Stimulated activated memory B cell treated with anti-CD40 and anti-IgM and Interleukin-4, amounts not matched to agents 10 μg/mL and 1 μg/mL and 100 μg/mL, for 72 hours (primary cell): ENCODE measurements around the gene SPDL1.

ENCODE experiments used
- ATAC-seq: fragments of 150-1000 bp; cut with Tn5 transposase; 2 replicates; pipeline ENCODE4 v1.10.0; 2021
- H3K27ac Mint-ChIP-seq: one replicate; pipeline ENCODE4 v1.8.0; 2022; ENCODE audit warnings: mild to moderate bottlenecking, mixed read lengths
- H3K27me3 Mint-ChIP-seq: one replicate; pipeline ENCODE4 v1.8.0; 2022; ENCODE audit warnings: mixed read lengths
- H3K36me3 Mint-ChIP-seq: one replicate; pipeline ENCODE4 v1.8.0; 2022; ENCODE audit warnings: mixed read lengths
- H3K4me1 Mint-ChIP-seq: one replicate; pipeline ENCODE4 v1.8.0; 2022; ENCODE audit warnings: mixed read lengths
- H3K4me3 Mint-ChIP-seq: one replicate; pipeline ENCODE4 v1.8.0; 2022; ENCODE audit warnings: mild to moderate bottlenecking, moderate library complexity, mixed read lengths
- H3K9me3 Mint-ChIP-seq: one replicate; pipeline ENCODE4 v1.8.0; 2022; ENCODE audit warnings: mixed read lengths

Gene SPDL1

DNA sequence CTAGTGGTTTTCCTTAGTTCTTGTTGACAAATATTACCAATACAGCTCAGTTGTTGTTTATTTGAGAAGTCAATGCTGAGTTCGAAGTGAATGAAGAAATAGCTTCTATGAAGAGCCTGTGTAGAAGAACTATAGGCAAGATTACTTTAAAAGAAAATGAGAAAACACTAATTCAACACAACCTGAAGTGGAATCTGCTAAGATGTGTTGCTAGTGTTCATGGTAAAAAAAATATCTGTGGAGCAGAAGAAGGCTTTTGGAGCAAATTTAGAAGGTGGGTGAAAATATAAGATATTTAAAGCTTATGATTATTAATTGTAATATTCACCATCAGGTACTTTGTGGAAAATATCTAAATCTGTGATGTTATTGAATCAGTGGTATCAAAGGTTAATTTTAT is 51.0 kb downstream of the SPDL1 start:
- no peaks in the 10 kb centered on the region for H3K27me3 Mint-ChIP-seq
- ATAC-seq: no peak
- H3K36me3 Mint-ChIP-seq: peaks cover 17% of the 10 kb centered on the region
- H3K4me3 Mint-ChIP-seq: no peak overlapping the region
- peaks cover 7% of the 10 kb centered on the region for H3K9me3 Mint-ChIP-seq
- peaks cover 22% of the 10 kb centered on the region for H3K4me1 Mint-ChIP-seq
- H3K27ac Mint-ChIP-seq: no peak overlapping the region

DNA sequence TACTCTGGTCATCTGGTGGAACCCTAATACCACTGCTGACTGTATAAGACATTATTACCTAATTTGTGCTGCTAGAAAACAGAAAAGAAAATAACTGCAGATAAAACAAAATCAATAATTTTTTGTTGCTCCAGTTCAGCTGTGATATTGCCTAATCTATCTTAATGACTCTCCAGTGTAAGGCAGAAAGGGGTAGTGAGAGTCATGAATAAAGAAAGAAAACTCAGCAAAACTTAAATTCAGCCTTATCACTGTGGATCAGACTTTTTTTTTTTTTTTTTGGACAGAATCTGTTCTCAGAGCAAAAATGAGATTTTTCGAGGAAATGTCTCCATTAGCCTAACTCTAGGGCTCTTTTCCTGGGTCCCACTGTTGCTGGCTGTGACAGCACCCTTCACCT is 52.4 kb downstream of the SPDL1 start:
- Mint-ChIP-seq H3K4me1 (peaks cover 30% of the 10 kb centered on the region), H3K27me3 (no peaks in the 10 kb centered on the region), H3K9me3 (peaks cover 7% of the 10 kb centered on the region), H3K4me3 (peak overlapping the region; percentile 59), H3K36me3 (peaks cover 27% of the 10 kb centered on the region), H3K27ac (peak overlapping the region; percentile 93)
- no peak for ATAC-seq

DNA sequence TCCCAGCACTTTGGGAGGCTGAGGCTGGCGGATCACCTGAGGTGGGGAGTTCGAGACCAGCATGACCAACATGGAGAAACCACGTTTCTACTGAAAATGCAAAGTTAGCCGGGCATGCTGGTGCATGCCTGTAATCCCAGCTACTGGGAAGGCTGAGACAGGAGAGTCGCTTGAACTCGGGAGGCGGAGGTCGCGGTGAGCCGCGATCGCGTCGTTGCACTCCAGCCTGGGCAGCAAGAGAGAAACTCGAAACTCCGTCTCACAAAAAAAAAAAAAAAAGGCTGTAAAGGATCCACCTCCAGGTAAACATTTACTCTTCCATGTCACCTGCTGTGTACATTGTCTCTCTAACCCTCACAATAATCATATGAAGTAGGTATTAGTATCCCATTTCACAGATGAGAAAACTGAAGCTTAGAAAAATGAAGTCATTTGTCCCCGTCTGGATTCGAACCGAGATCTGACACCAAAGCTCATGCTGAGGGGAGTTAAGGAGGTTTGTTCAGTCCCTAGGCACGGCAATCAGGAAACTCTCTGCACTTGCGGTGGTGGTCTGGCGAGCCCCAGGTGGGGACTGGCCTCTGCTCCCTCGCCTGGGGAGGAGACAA is 53.0 kb downstream of the SPDL1 start:
- H3K27ac Mint-ChIP-seq: peak overlapping the region; percentile 93
- no peaks in the 10 kb centered on the region for H3K27me3 Mint-ChIP-seq
- peaks cover 7% of the 10 kb centered on the region for H3K9me3 Mint-ChIP-seq
- peaks cover 32% of the 10 kb centered on the region for H3K36me3 Mint-ChIP-seq
- peak overlapping the region; percentile 91 for H3K4me3 Mint-ChIP-seq
- peaks cover 36% of the 10 kb centered on the region for H3K4me1 Mint-ChIP-seq
- no peak for ATAC-seq

GRCh38 chr5:169637085-169637548 is 53.5 kb downstream of the SPDL1 start, which contains the start of gene DOCK2:
Gene DOCK2 (plus strand): TSS chr5:169637275. CDS start chr5:169637327, 52 bp downstream.
- Mint-ChIP-seq H3K4me3 (peak within 1 kb of the TSS; percentile 91), H3K27ac (peak within 1 kb of the TSS; percentile 93), H3K4me1 (peaks cover 42% of the 10 kb centered on the region), H3K9me3 (peaks cover 7% of the 10 kb centered on the region), H3K27me3 (no peaks in the 10 kb centered on the region), H3K36me3 (peaks cover 32% of the 10 kb centered on the region)
- ATAC-seq: peak; percentile 96

- H3K36me3 Mint-ChIP-seq: peaks cover 32% of the 10 kb centered on the region
- H3K27me3 Mint-ChIP-seq: no peaks in the 10 kb centered on the region
- H3K4me3 Mint-ChIP-seq: peak overlapping the region; percentile 91
- H3K9me3 Mint-ChIP-seq: peaks cover 7% of the 10 kb centered on the region
- peaks cover 44% of the 10 kb centered on the region for H3K4me1 Mint-ChIP-seq
- peak overlapping the region; percentile 93 for H3K27ac Mint-ChIP-seq
- peak; percentile 81 for ATAC-seq
Observed at GRCh38 chr5:169637549-169638121, 54.1 kb downstream of the SPDL1 start.

GRCh38 chr5:169641253-169641652 is 57.7 kb downstream of the SPDL1 start:
- Mint-ChIP-seq H3K4me1 (peaks cover 73% of the 10 kb centered on the region), H3K27ac (no peak overlapping the region)

DNA sequence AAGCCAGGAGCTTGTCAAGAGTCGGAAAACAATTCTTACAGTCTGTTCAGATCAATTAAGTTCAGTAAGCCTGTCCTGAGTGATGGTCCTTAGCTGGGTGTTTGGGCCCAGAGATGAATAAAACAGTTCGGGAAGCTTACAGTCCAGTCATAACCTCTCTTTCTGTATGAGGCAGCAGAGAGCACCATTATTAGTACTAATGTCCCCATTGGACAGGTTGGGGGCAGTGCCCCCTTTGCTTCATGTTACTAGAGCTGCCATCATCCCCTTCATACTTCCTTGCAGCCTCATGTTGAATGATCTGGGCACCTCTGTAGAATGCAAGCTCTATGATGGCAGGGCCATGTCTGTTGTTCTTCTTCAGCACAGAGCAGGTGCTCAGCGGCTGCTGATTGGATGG is 63.3 kb downstream of the SPDL1 start:
- Mint-ChIP-seq H3K4me3 (no peak overlapping the region), H3K4me1 (peaks cover 90% of the 10 kb centered on the region), H3K36me3 (peaks cover 41% of the 10 kb centered on the region), H3K27ac (no peak overlapping the region), H3K27me3 (no peaks in the 10 kb centered on the region), H3K9me3 (peaks cover 2% of the 10 kb centered on the region)
- ATAC-seq: peak; percentile 61

More at GRCh38 chr5:169641253-169641652, 57.7 kb downstream of the SPDL1 start:
- no peak for ATAC-seq
- no peaks in the 10 kb centered on the region for H3K27me3 Mint-ChIP-seq
- H3K9me3 Mint-ChIP-seq: peaks cover 7% of the 10 kb centered on the region
- no peak overlapping the region for H3K4me3 Mint-ChIP-seq
- H3K36me3 Mint-ChIP-seq: peaks cover 45% of the 10 kb centered on the region

GRCh38 chr5:169647566-169647965 is 64.0 kb downstream of the SPDL1 start:
- H3K4me1 Mint-ChIP-seq: peaks cover 92% of the 10 kb centered on the region
- H3K27me3 Mint-ChIP-seq: no peaks in the 10 kb centered on the region
- H3K36me3 Mint-ChIP-seq: peaks cover 41% of the 10 kb centered on the region
- peaks cover 2% of the 10 kb centered on the region for H3K9me3 Mint-ChIP-seq
- peak overlapping the region; percentile 50 for H3K4me3 Mint-ChIP-seq
- peak overlapping the region; percentile 75 for H3K27ac Mint-ChIP-seq
- ATAC-seq: peak; percentile 62

DNA sequence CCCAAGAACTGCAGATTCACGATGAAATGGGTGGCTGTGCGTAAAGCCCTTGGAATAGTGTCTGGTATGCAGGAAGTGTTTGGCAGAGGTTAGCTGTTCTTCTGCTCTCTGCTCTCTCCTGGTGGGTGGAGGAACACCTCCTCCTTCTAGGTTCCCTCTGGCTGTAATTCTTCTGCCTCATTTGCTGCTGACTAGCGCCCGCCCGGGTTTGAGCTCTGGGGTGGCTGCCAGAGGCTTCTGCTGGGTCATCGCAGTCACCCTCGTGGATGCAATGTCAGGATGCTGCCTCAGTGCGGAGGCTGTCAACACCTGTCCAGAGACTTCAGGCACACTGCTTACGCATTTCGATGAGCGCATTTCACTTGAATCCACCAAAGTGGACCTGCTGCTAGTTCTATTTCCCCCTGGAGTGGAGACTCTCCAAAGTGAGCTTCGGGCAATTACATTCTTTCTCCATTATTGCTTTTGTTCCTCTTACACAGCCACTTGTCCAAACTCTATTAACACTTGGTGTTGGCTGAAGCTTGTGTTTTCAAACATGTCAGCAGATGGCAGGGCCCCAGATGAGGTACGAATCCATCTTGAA is 65.2 kb downstream of the SPDL1 start:
- no peak for ATAC-seq

DNA sequence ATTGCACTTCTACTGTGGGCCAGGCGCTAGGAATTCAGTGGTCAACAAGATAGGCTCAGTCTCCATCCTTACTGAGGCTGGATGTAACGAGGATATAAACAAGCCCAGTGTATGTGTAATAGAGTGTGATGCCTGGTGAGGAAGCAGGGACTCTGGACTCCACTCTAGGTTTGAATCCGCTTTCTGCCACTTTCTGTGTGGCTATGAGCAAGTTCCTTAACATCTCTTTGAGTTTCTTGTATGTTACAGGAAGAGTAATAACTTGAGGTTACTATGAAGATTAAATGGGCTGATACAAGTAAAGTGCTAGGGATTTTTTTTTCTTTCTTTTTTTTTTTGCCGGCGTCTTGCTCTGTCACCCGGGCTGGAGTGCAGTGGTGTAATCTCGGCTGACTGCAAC is 65.9 kb downstream of the SPDL1 start:
- Mint-ChIP-seq H3K36me3 (peaks cover 34% of the 10 kb centered on the region), H3K4me3 (no peak overlapping the region), H3K4me1 (peaks cover 100% of the 10 kb centered on the region), H3K27ac (peak overlapping the region; percentile 75), H3K27me3 (no peaks in the 10 kb centered on the region), H3K9me3 (no peaks in the 10 kb centered on the region)
- ATAC-seq: peak; percentile 53

More for the DNA sequence above, 65.2 kb downstream of the SPDL1 start:
- Mint-ChIP-seq H3K27me3 (no peaks in the 10 kb centered on the region), H3K4me3 (peak overlapping the region; percentile 3), H3K4me1 (peaks cover 100% of the 10 kb centered on the region), H3K36me3 (peaks cover 39% of the 10 kb centered on the region), H3K9me3 (peaks cover 2% of the 10 kb centered on the region), H3K27ac (peak overlapping the region; percentile 75)

GRCh38 chr5:169650701-169651331 is 67.2 kb downstream of the SPDL1 start:
- H3K4me1 Mint-ChIP-seq: peaks cover 100% of the 10 kb centered on the region
- ATAC-seq: peak; percentile 68
- peaks cover 42% of the 10 kb centered on the region for H3K36me3 Mint-ChIP-seq
- peak overlapping the region; percentile 75 for H3K27ac Mint-ChIP-seq
- H3K9me3 Mint-ChIP-seq: no peaks in the 10 kb centered on the region
- peak overlapping the region; percentile 59 for H3K4me3 Mint-ChIP-seq
- no peaks in the 10 kb centered on the region for H3K27me3 Mint-ChIP-seq

DNA sequence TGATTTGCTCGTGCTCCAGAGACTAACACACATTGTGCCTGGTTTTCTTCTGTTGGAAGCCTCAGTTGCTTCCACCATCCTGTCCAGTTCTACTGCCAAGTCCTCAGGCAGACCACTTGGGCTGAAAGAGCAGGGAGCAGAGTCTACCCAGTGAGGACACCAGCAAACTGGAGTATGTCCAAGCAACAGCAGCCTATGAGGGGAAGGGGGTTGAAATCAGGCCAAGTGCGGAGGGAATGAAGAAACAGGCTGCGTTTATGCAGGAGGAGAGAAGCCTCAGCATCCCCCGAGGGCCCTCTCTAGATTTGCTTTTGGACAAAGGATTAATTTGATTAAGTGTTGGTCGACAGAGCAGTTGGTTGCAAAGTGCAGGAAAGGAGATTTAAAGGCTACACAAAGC is 68.0 kb downstream of the SPDL1 start:
- H3K27ac Mint-ChIP-seq: peak overlapping the region; percentile 75
- peaks cover 49% of the 10 kb centered on the region for H3K36me3 Mint-ChIP-seq
- H3K9me3 Mint-ChIP-seq: no peaks in the 10 kb centered on the region
- peak overlapping the region; percentile 49 for H3K4me3 Mint-ChIP-seq
- no peaks in the 10 kb centered on the region for H3K27me3 Mint-ChIP-seq
- ATAC-seq: no peak
- H3K4me1 Mint-ChIP-seq: peaks cover 100% of the 10 kb centered on the region

- H3K27me3 Mint-ChIP-seq: no peaks in the 10 kb centered on the region
- H3K27ac Mint-ChIP-seq: peak overlapping the region; percentile 75
- H3K9me3 Mint-ChIP-seq: no peaks in the 10 kb centered on the region
- H3K4me3 Mint-ChIP-seq: no peak overlapping the region
- no peak for ATAC-seq
- H3K4me1 Mint-ChIP-seq: peaks cover 100% of the 10 kb centered on the region
- H3K36me3 Mint-ChIP-seq: peaks cover 54% of the 10 kb centered on the region
Observed at GRCh38 chr5:169652057-169652456, 68.5 kb downstream of the SPDL1 start.

DNA sequence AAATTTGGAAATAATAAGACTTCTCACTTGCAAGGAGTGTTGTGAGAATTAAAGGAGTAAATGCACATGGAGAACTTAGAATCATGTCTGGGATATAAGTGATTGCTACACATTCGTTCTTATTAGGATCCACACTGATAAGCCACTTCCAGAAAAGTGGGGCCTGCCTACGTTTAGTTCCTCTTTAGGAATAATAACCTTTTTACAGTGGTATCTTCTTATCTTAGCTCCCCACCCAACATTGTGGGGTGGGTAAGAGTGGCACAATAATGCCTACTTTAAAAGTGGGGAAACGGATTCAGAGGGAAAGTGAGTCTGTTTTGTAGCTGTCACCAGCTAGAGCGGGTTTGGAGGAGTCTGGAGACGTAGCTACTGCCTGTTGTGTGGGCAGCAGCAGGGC is 69.5 kb downstream of the SPDL1 start:
- peaks cover 97% of the 10 kb centered on the region for H3K4me1 Mint-ChIP-seq
- ATAC-seq: no peak
- no peak overlapping the region for H3K4me3 Mint-ChIP-seq
- H3K9me3 Mint-ChIP-seq: no peaks in the 10 kb centered on the region
- H3K27ac Mint-ChIP-seq: peak overlapping the region; percentile 75
- no peaks in the 10 kb centered on the region for H3K27me3 Mint-ChIP-seq
- H3K36me3 Mint-ChIP-seq: peaks cover 54% of the 10 kb centered on the region
